ENCODE measurements around the gene FLRT1.

FLRT1 gene

DNA sequence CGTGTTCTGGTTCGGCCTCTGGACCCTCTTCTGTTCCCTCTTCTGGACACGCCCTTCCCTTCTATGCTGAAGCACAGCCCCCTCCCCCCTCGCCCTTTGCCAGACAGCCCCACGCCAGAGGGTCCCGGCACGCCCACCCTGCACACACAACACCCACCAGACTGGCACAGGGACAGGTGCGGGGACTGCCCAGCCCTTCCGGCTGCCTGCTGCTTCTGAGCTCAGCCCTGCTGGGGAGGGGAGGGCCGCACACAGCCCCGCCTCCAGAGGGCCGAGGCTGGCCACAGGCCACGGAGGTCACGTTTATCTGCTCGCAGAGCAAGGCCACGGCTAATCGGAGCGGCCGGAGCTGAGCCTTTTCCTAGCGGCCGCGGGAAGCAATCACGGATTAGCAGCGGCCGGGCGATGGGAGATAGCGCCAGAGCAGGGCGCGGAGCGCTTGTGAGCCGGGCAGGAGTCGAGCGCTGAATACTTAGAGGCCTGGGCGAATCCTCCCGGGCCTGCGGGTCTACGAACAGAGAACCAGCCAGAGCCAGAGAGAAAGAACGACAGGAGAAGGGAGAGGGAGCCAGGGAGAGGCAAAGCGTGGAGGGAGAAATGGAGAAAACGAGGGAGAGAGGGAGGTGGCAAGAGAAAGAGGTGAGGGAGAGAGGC lies 28.0 kb upstream of the FLRT1 start:
- no peak for DNase-seq

DNA sequence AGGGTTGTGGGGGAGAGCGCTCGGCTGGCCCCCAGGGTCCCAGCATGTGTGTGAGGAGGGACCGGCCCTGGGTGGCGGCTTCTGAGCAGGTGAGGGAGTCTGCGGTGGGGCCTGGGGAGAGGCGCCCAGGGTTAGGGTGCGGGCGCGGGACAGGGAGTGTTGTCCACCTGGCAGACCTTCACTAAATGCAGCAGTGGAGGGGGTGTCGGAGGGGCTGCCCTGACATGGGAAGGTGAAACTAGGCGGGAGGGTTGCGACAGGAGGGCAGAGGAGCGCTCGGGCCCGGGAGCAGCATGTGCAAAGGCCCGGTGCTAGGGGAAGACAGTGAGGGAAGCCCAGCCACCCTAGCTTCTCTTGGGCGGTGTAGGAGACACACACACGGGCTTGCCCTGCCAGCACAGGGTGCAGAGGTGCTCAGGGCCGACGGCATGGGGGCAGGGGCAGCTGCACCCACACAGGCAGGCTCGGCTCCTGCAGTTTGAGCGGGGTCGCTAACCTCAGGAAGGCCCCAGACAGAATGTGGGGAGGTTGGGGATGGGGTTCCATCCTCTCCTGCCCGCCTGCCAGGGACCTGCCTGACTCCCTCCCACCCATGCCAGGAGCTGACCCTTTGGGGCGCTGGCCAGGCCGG lies 27.3 kb upstream of the FLRT1 start:
- DNase-seq = no peak

DNA sequence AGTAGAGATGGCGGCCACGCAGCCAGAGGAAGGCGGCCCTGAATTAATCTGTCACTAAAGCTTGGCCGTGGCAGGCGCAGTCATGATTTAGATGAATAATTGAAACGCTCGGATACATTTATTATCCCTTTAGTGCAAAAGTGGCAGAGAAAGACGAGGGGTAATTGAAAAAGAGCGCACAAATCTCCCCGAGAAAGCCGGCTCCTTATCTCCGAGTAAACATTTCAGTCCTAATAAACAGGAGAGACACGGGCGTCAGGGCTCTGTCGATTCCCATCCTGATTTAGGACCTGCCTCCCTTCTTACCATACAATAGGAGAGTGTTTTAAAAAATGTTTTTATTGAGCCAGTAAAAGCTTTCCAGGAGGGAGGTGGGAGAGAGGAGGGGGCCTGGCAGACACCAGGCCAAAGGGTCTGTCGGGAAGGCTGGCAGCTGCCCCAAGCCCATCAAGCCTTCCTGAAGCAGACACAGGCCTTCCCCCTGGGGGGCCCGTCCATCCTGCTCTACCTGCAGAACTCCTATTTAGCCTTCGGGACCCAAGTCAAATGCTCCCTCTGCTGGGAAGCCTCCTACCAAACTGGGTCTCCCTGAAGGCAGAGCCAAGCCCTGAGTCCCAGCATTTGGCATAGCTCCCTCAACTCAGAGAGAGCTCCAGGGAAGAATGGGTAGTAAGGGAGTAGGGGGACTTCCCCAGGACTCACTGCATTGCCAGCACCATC lies 26.7 kb upstream of the FLRT1 start:
- no peak for DNase-seq

DNA sequence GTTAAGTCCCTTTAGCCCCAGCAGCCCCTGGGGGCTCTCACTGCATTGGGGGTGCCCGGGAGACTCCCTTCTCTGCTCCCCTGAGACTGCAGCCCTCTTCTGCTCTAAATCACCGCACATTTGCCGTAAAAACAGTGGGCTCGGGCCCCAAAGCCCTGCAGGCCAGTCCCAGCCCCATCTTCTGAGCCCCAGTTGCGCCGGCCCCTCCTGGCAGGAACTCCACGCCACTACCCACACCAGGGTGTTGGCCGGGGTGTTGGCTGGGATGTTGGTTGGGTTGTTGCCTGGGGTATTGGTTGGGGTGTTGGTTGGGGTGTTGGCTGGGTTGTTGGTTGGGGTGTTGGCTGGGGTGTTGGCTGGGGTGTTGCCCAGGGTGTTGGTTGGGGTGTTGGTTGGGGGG lies 26.0 kb upstream of the FLRT1 start:
- DNase-seq = no peak

DNA sequence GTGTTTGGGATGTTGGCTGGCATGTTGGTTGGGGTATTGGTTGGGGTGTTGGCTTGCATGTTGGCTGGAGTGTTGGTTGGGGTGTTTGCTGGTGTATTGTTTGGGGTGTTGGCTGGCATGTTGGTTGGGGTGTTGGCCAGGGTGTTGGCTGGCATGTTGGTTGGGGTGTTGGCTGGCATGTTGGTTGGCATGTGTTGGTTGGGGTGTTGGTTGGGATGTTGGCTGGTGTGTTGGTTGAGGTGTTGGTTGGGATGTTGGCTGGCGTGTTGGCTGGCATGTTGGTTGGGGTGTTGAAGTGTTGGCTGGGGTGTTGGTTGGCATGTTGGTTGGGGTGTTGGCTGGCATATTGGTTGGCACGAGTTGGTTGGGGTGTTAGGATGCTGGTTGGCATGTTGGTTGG lies 24.9 kb upstream of the FLRT1 start:
- no peak for DNase-seq

DNA sequence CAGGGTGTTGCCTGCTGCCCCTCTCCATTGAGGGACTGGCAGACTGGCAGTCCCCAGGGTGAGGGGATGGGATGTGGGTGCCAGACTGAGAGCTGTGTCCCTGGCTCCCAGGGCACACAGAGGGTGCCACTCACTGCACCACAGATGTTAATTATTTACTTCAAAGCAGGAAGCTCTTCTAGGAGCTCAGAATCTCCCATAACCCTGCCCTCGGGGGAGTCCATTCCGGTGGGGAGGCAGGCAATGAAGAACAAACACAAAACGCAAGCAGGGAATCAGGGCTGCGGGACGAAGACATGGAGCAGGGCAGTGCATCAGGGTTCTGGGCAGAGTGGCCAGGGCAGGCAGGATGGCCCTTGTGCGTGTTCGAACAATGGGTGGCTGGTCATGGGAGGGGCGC lies 24.4 kb upstream of the FLRT1 start:
- no peak for DNase-seq

- DNase-seq = no peak
Measured at GRCh38 chr11:64013141-64013896, 22.4 kb upstream of the FLRT1 start.

DNA sequence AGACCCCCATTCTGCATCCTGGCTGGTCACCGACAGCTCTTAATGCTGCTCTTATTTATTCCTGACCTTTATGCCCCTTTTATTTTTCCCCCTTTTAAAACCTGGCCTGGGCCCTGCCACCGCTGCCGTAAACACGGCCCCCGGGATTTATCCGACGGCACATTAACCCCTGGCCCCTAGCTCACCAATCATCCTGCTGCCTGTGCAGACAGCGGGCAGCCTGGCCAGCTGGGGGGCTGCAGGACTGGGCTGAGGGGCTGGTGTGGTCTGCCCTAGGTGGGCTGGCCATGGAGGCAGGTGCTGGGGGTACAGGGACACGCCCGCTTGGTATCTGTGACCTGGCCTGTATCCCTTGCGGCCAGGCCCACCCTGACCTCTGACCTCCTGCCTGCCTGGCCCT lies 21.4 kb upstream of the FLRT1 start:
- DNase-seq = no peak

GRCh38 chr11:64015510-64015909 lies 20.2 kb upstream of the FLRT1 start:
- DNase-seq = no peak

GRCh38 chr11:64015935-64016845 lies 19.5 kb upstream of the FLRT1 start:
- DNase-seq = no peak

GRCh38 chr11:64017945-64018224 lies 17.8 kb upstream of the FLRT1 start:
- no peak for DNase-seq

DNA sequence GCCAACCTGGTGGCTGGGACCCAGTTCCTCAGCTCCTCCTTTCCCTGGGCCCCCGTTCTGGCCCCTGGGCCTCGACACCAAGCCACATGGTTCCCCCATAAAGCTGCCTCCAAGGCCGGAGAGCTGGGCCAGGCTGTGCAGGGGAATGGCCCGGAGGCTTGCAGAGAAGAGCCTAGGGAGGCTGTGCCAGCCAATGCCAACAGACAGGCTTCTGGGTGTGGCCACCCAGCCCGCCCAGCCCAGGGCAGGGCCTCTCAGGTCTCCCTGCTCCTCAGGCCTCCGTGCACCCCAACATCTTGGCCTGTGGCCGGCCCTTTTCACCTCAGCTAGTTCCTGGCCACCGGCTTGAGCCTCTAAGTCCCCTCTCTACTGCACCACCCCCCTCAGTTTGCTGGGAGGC lies 17.4 kb upstream of the FLRT1 start:
- DNase-seq = no peak

DNA sequence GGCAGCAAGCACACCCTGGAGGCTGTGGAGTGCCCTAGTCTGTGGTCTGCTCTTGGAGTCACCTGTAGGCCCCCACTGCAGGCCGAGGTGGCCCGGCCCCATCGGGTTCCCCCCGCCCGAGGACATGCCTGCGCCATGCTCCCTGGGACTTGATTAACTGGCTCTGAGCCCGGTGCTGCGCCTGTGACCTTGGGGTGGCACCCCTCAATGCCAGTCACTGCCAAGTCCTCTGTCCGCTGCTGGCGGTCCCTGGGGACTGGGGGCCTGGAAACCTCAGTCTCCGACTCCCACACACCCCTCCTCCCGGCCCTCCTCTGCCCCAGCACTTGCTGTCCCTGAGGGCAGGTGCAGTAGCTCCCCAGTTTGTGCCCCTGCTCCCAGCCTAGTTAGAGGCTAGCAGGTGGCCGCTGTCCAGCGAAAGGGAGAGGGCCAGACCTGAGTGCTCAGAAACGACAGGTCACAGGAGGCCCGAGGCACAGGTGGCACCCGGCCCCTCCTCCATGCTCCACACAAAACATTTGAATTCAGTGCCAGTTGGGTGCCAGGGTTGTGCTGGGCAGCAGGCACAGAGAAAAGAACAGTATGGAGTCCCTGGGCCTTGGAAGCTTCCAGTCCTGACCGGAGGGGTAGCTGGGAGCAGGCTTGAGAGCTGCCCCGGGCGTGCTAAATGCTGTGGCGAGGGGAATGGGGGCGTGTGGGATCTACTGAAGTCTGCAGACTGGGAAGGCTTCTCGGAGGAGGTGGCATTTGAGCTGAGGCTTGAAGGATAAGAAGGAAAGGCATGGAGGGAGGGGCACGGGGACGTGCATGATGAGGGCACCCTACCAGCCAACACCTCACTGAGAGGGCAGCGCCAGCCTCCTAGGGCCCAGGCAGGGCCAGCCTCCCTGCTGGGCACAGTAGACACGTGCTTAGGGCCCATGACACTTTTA lies 16.4 kb upstream of the FLRT1 start:
- DNase-seq = no peak

- DNase-seq = no peak
Measured at GRCh38 chr11:64020976-64021756, 14.6 kb upstream of the FLRT1 start.

- no peak for DNase-seq
Measured at GRCh38 chr11:64021757-64022093, 14.0 kb upstream of the FLRT1 start.

DNA sequence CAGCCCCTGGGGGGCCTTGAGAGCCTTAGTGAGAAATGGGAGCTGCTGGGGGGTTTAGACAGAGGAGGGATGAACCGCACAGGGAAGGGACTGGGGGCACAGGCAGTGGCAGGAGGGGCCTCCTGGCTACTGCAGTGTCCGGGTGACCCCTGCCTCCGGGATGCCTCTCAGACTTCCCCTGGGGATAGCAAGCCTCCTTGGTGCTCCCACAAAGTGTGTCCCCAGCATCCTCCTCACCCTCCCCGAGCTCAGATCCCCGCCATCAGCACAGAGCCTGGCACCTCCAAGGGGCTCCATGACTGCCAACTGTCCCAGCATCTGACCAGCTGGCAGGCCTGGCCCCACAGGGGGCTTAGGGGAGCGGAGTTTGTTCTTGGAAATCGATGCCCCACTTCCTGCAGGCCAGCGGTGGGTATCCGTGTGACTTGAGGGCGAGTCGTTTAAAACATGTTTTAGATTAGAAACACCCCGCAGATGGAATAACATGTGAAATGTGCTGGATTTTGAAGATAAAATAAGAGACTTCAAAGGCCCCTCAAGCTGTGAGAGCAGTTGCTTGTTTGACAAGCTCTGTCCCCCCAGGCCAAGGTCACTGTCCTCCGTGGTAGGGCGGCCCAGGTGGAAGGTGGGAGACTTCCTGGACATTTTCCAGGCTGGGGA lies 13.5 kb upstream of the FLRT1 start:
- DNase-seq = no peak

- DNase-seq = no peak
Measured at GRCh38 chr11:64023712-64024710, 11.7 kb upstream of the FLRT1 start.

GRCh38 chr11:64025205-64025604 lies 10.5 kb upstream of the FLRT1 start:
- DNase-seq = no peak
